GM15510 (cell line): Measurements from ENCODE around the gene ELMO2.

Experiments used
- POLR2A ChIP-seq: IDR thresholded peaks from 3 replicates; pipeline ENCODE4 v1.6.1; 2011; ENCODE audit warnings: borderline replicate concordance; ENCODE audit not compliant: insufficient read length; ENCODE audit errors: extremely low read depth

The ELMO2 gene

DNA sequence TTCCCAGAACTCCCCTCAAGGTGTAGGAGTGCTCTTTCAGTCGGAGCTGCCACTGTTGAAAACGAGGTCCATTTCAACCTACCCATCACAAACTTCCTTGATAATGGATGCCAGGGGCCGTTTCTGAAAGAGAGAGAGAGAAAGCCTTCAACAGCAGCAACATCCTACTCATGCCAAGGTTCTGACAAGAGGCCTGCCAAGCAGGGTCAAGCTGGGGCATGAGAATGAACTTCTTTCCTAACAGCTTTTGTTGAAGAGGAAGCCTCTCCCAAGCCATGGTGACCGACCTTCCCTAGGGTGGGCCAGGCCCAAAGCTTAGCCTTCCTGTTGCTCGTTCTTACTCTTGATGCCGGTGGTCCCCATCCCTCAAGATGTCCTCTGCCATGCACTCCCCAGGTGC is 12.4 kb downstream of the ELMO2 start:
- TF ChIP-seq POLR2A: no peak

DNA sequence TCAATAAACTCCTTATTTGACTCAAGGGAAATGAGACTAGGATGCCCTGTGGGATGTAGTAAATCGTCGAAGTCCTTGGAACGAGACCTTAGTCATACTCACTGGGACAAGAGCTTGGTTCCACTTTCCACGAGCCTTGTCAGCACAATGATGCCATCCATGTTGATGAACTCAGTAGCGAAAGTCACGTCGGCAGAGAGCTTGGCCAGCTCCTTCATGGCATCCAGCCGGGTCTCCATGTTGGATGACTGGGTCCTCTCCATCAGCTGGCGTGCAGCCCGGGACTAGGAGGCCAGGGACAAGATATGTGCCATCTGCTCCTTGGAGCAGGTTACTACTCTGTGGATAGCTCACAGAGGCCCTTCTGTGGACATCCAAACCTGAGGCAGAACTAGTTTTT is 17.5 kb downstream of the ELMO2 start:
- no peak for TF ChIP-seq POLR2A

DNA sequence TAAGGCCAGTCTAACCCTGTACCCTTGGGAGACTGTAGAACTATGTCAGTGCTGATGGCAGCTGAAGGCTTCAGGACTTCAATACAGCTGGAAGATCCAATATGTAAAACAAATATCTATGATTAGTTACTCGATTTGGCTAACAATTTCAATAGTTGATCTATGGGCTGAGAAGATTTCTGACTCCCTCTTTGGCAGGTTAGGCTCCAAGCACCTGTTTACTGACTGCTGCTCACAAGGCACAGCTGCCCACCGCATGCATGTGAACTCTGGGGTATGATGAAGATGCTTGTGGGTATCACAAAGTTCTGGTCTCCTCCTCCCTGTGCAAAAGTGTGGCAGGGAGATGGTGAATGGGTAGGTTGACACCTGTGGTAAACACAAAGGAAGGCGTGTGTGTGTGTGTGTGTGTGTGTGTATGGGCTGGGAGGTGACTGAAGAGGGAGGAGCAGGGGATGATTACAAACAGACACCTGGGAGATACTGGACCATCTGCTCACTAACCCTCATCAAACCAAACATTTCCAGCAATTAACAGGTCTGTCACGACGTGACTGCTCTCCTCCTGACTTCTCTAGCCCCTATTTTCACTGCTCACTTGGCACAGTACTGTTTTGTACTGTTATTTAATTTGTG is 18.1 kb downstream of the ELMO2 start:
- TF ChIP-seq POLR2A: no peak

DNA sequence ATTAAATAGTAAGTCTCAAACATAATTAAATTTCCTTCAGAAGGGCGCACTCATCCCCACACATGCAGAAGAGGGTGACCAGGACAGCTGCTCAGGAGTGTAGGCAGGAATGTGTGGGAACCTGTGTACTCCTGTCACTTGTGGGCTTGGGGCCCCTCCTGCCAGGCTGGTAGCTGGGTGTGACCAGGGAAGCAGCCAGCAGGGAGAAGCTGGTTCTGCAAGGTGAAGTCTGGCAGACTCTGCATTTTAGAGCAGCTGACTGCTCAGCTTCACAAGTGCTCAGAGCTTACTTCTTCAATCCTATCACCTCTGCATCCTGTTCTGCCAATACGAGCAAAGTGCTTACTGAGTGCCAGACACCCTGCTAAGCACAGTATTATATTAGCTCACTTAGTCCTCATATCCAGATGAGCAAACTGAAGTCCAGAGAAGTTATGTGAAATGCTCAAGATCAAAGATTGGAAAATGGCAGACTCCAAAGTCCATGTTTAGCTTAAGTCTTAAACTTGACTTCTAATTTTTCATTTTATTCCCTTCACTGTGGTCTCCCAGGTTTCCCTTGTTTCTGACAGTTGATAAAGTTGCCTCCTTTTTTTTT is 27.9 kb downstream of the ELMO2 start:
- no peak for TF ChIP-seq POLR2A

DNA sequence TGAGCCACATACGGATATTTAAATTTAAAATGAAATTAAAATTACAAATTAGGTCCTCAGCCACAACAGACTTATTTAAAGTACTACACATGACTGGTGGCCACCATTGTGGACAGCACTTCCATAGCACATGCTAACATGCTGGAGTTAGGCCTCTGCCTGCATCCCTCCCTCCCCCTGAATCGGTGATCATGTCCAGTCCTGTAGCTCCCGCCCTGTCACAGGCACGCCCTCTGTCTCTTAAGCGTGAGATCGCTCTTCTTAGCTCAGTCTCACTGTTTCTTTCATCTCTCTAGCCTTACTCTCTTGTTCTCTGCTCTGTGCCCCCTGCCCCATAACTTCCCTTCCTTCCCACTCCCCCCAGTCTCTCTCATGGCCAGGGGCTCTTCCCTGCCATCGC is 28.9 kb downstream of the ELMO2 start:
- TF ChIP-seq POLR2A: no peak

DNA sequence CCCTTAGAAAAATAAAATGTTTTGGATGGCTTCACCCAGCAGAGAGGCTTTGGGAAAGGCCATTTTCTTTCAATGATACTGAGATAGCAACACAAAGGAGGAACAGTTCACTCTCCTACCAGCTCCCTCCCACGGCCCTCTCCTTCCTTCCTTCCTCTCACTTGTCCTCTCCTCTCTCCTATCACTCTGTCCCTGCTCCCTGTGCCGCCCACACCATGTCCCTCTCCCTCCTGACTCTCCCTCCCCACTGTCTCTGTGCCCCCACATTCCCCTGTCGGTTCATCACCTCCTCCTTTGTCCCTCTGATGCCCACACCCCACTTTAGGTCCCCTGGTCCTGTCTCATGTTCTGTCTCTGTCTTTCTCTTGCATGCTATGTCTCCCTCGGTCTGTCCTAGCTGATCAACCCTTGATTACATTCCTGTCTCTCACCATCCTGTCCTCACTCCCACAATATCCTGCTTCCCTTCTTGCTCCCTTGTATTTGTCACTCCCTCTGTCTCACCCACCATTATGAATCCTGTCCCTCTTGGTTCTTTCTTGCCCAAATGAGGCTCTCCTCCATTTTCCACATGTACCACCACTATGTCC is 30.1 kb downstream of the ELMO2 start:
- no peak for TF ChIP-seq POLR2A

DNA sequence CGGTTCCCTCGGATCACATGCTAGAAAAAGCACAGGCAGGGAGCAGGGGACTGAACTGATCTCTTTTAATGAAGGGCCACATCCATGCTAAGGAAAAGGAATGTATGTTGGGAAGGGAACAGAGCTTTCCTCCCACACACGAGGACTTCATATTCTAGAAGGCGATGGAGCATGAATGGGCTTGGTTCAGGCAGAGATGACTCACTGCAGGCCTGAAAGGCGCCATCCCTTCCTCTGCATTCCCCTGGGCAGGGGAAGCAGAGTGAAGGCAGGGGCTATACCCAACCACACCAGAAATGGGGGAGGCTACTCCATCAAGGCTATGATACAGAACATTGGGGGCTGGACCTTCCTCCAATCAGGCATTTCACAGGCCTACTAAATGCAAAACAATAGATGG is 30.6 kb downstream of the ELMO2 start:
- no peak for TF ChIP-seq POLR2A

DNA sequence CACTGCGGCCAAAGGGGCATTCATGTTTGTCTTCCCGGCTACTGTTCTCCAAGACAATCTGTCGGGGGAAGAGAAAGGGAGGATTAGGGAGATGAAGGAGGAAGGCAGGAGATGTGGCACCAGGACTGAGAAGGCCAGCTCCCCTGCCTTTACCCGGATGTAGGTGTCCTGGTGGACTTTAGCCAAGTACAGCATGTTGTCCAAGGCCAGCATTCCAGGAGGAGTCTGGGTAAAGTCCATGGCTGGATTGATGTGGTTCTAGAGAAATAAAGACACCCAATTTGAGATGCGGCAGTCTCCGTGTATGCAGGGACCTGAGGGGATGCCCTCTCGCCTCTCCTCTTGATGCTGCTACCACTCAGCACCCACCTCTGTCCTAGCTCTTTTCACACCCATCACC is 32.0 kb downstream of the ELMO2 start:
- TF ChIP-seq POLR2A: no peak

DNA sequence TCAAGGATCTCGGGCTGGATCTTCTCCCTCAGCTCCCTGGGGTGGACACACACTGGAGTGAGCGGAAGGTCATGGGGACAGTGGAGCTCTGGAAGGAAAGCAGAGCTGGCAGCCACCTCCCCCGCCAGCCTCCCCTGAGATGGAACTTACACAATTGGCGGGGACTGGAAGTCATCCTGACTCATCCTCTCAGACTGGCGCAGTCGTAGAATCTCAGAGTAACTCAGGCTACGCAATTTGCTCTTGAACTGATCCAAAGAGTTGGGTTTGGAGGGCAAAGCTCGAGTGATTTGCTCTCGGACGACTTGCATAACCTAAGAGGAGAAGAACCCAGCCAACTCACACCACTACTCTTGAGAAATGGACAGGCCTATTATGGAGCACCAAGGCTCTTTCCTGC is 34.8 kb downstream of the ELMO2 start:
- TF ChIP-seq POLR2A: no peak

DNA sequence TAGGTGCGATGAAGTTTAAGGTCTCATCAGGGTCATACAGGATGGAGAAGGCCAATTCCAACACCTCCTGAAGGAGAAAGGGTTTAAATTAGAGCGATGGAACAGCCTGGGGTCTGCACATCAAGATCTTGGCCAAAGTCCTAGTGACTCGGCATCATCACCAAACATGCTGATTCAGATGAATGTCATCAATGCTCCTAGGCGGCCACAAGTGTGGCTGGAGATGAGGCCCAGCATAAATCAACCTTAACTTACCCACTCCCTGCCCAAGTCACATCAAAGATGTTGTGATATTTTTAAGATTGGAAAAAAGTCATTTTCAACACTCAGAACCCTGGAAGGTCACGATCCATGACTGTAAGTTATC is 37.5 kb downstream of the ELMO2 start:
- no peak for TF ChIP-seq POLR2A

DNA sequence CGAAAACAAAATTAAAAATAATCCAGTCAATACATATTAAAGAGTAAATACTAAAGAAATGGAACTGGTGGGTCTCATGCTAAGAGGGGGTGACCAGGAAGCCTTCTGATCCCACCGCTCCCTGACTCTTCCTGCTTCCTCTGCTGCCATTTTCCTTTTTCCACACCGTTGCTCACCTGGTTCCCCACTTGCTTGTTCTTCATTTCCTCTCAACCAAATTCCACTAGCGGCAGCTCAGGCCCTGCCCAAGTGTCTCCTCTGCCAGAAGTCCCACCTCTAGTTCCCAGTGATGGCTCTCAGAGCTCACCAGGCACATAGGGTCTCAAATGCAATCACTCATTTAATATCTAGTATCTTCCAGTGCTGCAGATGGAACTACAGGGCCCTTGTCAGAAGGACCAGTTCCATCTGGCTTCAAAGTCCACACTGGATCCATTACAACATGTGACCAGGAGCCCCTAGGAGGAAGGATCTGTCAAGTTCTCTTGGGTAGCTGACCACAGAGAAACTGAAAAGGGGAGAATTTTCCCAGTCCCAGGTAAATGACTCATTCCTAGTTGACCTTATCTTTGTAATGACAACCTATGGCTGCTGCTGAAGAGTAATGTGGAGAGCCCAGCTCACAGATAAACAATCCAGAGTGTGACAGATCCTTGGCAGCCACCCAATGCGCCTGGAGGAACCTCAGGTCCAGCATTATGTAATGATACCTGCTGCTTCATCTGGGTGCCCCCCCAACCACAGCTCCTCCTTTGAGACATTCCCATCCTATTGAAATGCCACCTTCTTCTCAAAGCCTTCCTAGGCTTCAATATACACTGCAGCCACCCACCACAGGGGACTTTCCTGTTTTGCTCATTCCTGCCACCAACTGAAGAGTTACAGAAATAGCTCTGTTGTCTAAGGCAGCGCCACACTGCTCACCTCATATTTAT is 38.2 kb downstream of the ELMO2 start:
- TF ChIP-seq POLR2A: no peak

DNA sequence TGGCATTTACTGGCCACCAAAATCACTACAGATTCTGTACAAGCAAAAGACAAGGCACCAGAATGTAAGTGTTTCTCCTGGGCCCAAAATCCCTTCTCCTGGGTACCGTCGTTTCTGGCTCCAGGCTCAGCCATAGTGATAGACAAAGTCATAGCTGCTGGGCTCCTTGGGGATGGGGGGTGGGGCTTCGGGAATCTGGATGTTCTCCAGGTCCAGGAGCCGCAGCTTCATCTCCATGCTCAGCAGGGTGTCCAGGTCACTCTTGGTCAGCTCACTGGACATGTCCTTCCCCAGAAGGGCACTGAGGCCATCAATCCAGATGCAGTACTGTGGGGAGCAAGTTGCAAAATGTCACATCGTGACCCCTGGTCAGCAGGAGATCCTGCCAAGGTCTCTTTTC is 39.2 kb downstream of the ELMO2 start:
- TF ChIP-seq POLR2A: no peak

DNA sequence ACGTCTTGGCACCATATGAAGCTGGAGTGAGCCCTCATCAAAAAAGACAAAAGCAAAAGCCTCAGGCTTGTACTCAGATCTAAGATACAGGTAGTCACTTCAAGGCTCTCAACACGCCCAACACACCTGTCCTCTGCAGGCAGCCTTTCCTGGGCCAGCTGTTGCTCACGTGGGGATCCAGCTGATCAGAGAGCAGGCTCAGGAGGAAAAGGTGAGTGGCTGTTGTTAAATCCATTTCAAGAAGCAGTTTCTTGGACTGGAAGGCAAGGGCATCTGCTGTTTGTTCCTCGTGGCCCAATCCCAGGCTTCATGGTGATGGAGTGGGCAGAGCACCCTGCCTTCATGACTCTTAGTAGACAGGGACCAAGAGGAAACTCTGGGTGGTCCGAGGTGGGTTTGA is 39.6 kb downstream of the ELMO2 start:
- no peak for TF ChIP-seq POLR2A

DNA sequence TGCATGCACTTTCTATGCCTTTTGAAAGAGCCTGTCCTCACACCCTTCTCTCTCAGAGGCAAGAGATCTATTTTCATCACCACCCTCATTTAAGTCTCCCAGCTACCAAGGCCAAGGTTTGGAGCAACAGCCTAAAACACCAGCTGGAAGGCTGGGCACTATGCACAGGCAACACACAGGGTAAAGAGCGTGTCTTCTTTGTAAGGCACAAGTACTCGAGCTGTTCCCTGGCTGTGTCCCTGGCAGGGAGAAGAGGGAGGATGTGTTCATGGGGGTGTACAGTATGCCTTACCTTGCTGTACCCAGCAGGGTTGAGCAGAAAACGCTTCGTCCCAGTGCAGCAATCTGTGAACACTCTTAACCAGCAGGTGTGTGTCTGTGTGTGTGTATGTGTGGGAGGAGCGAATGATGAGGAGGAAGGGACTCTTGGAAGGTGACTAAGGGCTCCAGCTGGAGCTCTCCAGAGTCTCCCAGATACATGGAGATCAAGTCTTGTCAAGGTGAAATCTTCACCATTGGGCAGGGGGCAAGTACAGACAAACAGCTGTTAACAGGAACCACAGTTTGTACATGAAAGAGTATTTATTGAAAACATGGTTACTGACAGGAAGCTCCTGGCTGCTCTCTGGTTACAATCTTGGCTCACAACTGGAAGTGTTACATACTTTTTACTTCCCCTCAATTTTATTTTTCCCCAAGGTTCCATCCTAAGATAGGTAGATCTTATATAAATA is 40.8 kb downstream of the ELMO2 start:
- no peak for TF ChIP-seq POLR2A
